Measurements from ENCODE around the gene ALKBH3.
A peak's percentile ranks its signal among the peaks of the same experiment; 100 is the strongest.

ALKBH3 gene

DNA sequence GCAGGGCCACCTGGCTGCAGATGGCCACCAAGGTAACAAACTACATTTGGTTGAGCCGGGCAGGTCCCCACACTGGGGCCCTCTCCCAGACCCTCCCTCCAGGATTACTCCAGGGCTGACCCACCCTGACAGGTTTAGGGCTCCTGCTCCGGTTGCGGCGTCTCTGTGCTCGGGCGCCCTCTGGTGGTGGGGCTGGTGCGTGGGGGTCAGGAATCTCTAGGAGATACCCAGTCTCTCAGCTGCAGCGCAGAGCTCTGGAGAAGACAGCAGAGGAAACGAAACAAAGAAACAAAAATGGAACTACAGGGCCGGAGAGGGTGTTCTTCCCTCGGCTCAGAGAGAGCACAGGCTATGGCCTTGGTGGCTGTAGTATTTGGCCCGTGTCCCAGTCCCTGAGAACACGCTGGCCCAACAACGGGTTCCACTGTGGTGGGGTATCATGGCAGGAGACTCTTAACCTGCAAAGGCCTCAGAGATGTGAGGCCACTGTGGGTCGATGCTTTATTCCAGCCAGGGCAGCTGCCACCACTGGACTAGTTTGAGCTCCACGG lies 64.2 kb downstream of the ALKBH3 start (continued):
- TF ChIP-seq, protein P1, sequence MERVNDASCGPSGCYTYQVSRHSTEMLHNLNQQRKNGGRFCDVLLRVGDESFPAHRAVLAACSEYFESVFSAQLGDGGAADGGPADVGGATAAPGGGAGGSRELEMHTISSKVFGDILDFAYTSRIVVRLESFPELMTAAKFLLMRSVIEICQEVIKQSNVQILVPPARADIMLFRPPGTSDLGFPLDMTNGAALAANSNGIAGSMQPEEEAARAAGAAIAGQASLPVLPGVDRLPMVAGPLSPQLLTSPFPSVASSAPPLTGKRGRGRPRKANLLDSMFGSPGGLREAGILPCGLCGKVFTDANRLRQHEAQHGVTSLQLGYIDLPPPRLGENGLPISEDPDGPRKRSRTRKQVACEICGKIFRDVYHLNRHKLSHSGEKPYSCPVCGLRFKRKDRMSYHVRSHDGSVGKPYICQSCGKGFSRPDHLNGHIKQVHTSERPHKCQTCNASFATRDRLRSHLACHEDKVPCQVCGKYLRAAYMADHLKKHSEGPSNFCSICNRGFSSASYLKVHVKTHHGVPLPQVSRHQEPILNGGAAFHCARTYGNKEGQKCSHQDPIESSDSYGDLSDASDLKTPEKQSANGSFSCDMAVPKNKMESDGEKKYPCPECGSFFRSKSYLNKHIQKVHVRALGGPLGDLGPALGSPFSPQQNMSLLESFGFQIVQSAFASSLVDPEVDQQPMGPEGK (CRISPR knock-in tag; IDR thresholded peaks at IDR 0.05; ENCODE audit: borderline replicate concordance) = no peak
- TF ChIP-seq, protein P2, sequence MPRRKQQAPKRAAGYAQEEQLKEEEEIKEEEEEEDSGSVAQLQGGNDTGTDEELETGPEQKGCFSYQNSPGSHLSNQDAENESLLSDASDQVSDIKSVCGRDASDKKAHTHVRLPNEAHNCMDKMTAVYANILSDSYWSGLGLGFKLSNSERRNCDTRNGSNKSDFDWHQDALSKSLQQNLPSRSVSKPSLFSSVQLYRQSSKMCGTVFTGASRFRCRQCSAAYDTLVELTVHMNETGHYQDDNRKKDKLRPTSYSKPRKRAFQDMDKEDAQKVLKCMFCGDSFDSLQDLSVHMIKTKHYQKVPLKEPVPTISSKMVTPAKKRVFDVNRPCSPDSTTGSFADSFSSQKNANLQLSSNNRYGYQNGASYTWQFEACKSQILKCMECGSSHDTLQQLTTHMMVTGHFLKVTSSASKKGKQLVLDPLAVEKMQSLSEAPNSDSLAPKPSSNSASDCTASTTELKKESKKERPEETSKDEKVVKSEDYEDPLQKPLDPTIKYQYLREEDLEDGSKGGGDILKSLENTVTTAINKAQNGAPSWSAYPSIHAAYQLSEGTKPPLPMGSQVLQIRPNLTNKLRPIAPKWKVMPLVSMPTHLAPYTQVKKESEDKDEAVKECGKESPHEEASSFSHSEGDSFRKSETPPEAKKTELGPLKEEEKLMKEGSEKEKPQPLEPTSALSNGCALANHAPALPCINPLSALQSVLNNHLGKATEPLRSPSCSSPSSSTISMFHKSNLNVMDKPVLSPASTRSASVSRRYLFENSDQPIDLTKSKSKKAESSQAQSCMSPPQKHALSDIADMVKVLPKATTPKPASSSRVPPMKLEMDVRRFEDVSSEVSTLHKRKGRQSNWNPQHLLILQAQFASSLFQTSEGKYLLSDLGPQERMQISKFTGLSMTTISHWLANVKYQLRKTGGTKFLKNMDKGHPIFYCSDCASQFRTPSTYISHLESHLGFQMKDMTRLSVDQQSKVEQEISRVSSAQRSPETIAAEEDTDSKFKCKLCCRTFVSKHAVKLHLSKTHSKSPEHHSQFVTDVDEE (CRISPR knock-in tag; IDR thresholded peaks at IDR 0.05) = no peak

DNA sequence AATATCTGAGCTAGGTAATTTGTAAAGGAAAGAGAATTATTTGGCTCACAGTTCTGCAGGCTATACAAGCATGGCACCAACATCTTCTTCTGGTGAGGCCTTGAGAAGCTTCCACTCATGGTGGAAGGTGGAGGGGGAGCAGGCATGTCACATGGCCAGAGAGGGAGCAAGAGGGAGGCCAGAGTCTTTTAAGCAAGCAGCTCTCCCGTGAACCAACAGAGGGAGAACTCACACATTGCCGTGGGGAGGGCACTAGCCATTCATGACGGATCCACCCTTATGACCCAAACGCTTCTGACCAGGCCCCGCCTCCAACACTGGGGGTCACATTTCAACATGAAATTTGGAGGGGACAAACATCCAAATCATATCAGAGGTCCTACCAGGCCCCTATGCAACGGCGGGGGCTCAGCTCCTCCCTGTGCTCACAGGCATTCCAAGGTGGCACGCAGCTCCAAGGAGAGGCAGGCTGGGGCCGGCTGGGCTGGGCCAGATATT lies 66.4 kb downstream of the ALKBH3 start:
- TF ChIP-seq, protein P3, sequence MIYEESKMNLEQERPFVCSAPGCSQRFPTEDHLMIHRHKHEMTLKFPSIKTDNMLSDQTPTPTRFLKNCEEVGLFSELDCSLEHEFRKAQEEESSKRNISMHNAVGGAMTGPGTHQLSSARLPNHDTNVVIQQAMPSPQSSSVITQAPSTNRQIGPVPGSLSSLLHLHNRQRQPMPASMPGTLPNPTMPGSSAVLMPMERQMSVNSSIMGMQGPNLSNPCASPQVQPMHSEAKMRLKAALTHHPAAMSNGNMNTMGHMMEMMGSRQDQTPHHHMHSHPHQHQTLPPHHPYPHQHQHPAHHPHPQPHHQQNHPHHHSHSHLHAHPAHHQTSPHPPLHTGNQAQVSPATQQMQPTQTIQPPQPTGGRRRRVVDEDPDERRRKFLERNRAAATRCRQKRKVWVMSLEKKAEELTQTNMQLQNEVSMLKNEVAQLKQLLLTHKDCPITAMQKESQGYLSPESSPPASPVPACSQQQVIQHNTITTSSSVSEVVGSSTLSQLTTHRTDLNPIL (CRISPR knock-in tag; IDR thresholded peaks at IDR 0.05; ENCODE audit: low read depth) = 0 out of 2 replicates have a peak, but pooled peaks have one; percentile 13
- peak; percentile 35; the same call in 1 of the 2 replicates for TF ChIP-seq ZNF70 (CRISPR knock-in tag; IDR thresholded peaks at IDR 0.05)
- no peak for TF ChIP-seq ZFP3 (CRISPR knock-in tag; IDR thresholded peaks at IDR 0.05)
- no peak for TF ChIP-seq TCF4 (CRISPR knock-in tag; IDR thresholded peaks at IDR 0.05; ENCODE audit: borderline replicate concordance)
- TF ChIP-seq, protein P2 (CRISPR knock-in tag; IDR thresholded peaks at IDR 0.05) = 0 out of 2 replicates have a peak, but pooled peaks have one; percentile 6
- 0 out of 2 replicates have a peak, but pooled peaks have one; percentile 8 for TF ChIP-seq ZNF565 (CRISPR knock-in tag; conservative IDR thresholded peaks at IDR 0.05; ENCODE audit: low read depth)
- ATAC-seq = peak; percentile 45

DNA sequence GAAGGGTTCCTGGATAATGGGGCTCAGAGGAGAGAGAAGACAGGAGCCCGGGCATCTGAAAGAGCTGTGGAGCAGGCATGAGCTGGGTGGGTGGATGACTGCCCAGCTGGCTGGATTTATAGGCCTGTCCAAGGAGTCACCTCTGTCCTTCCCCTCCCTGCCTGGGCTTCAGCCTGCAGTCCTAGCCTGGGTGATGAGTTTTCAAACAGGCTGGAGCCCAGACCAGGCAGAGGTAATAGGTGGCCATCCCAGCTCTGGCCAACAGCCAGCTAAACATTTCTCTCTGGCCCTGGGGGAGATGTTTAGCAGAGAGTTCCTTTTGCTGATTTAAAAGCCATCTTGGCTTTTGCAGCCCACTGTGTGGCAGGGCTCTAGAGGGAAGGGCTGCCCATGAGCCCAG lies 67.2 kb downstream of the ALKBH3 start:
- no peak for TF ChIP-seq ZC3H10 (CRISPR knock-in tag; IDR thresholded peaks at IDR 0.05)
- TF ChIP-seq, protein P2 (CRISPR knock-in tag; IDR thresholded peaks at IDR 0.05) = peak; percentile 49; the same call in 1 of the 2 replicates
- no peak; the same call in 1 of the 2 replicates for TF ChIP-seq TCF4 (CRISPR knock-in tag; IDR thresholded peaks at IDR 0.05; ENCODE audit: borderline replicate concordance)
- TF ChIP-seq ZFP30 (CRISPR knock-in tag; IDR thresholded peaks at IDR 0.05) = no peak
- TF ChIP-seq ZNF70 (CRISPR knock-in tag; IDR thresholded peaks at IDR 0.05) = no peak
- TF ChIP-seq PPARA (CRISPR knock-in tag; IDR thresholded peaks at IDR 0.05; ENCODE audit: borderline replicate concordance) = no peak
- TF ChIP-seq, protein P4, sequence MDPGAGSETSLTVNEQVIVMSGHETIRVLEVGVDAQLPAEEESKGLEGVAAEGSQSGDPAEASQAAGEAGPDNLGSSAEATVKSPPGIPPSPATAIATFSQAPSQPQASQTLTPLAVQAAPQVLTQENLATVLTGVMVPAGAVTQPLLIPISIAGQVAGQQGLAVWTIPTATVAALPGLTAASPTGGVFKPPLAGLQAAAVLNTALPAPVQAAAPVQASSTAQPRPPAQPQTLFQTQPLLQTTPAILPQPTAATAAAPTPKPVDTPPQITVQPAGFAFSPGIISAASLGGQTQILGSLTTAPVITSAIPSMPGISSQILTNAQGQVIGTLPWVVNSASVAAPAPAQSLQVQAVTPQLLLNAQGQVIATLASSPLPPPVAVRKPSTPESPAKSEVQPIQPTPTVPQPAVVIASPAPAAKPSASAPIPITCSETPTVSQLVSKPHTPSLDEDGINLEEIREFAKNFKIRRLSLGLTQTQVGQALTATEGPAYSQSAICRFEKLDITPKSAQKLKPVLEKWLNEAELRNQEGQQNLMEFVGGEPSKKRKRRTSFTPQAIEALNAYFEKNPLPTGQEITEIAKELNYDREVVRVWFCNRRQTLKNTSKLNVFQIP (CRISPR knock-in tag; IDR thresholded peaks at IDR 0.05; ENCODE audit: borderline replicate concordance, low read depth) = no peak
- TF ChIP-seq, protein P3 (CRISPR knock-in tag; IDR thresholded peaks at IDR 0.05; ENCODE audit: low read depth) = no peak
- ATAC-seq = peak; percentile 47; the same call in 2 of the 3 replicates

Measured in SK-N-SH treated with all-trans-retinoic acid at 6 μM for 48 hours (cell line).